NCI-H1048 (cell line): ENCODE results near the gene EFCAB11.

Experiments
- DNase-seq: peaks from one replicate; lab custom pipeline; 2025; lab: John Stamatoyannopoulos, UW

EFCAB11 gene

DNA sequence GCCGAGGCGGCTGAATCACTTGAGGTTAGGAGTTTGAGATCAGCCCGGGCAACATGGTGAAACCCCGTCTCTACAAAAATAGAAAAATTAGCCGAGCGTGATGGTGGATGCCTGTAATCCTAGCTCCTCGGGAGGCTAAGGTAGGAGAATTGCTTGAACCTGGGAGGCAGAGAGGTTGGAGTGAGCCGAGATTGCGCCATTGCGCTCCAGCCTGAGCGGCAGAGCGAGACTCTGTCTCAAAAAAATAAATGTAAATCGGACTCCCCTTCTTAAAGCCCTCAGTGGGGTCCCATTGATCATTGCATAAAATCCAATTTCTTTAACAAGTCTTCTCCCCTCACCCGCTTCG, 2.1 kb upstream of the EFCAB11 start:
- no peak for DNase-seq

DNA sequence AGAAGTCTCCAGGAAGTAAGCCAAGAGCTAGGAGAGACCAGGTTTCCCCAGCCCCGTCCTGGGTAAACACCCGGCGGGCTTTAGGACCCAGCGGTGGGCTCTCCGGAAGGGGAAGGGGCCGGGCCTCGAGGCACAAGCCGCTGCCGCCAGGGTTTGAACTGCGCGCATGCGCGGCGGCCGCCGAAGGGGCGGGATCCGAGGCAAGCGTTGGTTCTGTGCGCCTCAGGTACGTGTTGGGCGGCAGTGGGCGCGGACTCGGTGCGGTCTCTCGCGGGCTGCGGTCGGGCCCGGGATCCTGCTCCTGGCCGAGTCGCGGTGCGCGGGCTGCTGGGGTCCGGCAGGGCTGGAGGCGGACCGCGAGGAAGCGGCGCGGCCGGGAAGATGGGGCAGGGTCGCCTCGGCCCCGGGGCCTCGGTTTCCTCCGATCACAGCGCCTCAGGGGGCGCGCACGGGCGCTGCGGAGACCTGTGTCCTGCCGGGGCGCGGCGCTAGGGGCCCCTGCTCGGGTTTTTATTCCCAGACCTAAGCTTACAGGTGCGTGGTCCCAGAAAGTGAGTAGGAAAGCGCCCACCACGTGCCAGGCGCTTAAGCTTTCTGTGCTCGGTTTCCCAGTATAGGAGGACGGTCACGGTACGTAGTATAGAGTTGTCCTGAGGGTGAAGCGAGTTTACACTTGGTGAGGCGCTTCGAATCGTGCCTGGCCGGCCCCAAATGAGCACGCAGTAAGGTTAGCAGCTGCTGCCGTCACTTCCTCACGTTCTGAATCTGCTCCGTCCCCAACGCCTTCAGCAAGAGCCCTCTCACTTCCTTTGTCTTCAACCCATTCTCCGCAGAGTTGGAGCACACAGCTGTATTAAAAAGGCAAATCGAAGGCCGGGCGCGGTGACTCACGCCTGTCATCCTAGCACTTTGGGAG, 1.5 kb upstream of the EFCAB11 start, which contains the start of gene TDP1:
TDP1 (plus strand) TSS at position 183 of the 916 bp plus-strand sequence. CDS start 7,188 bp downstream, outside the sequence.
- DNase-seq, result peak; percentile 94

DNA sequence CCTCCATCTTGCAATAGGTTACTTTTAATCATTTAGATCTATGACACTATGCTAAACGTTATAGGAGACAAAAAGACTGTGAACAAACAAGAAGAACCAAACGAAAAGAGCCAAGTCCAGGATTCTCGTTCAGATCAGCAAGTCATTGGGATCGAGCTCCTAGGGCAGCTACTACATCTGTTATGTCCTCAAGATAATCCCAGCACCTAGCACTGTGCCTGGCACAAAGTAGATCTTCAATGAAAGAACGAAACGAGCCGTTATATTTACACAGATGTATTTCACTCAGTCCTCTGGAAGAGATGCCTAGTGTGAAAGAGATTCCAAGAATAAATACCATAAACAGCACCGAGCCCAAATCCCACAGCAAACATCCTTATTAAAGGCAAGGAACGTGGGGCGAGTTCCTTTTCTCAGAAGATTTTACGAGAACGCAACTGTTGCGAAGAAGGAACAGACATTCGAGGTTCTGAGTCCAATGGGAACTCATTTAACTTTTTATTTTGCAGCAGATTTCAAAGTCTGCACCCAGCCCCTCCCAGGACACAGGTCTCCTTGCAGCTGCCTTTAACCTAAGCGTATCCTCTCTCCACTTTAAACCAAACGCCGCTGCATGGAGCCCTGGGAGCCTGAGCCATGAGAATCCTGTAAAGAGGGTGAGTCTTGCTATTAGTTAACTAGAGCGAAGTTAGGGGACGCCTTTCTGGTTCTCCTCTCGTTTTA, 653 bp upstream of the EFCAB11 start:
- no peak for DNase-seq

DNA sequence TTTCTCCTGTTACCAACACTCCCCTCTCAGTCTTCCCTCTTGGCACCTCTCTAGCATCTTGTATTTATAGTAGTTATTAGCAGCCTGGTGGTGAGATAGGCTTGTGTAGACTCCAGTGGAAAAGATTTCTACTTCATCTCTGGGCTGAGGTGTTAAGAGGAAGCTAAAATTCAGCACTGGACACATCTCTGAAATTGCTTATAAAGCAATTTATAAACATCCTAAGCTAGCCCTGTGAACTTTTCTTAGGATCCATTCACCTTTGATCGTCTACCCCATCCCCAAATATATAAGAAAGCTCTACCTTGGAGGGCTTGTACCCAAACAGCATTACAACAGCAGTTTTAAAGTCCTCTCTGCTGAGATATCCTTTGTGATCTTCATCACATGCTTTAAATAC, 928 bp downstream of the EFCAB11 start:
- DNase-seq, result no peak

DNA sequence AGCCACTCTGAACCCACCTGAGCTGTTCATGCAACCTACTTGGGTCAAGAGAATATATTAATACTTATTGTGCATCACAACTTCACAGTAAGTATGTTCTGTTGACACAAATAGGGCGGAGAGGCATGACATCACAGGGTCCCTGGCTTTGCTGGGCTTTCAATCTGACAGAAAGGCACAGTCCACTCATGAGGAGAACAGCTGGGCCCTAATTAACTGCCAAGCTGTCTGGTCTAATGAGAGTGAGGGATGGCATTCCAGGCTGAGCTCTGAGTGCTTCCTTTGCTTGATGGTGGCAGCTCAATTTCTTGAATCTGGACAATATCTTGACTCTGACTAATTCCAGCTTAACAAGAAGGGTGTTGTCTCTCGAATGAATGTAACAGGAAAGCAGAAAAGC, 2.0 kb downstream of the EFCAB11 start:
- no peak for DNase-seq

DNA sequence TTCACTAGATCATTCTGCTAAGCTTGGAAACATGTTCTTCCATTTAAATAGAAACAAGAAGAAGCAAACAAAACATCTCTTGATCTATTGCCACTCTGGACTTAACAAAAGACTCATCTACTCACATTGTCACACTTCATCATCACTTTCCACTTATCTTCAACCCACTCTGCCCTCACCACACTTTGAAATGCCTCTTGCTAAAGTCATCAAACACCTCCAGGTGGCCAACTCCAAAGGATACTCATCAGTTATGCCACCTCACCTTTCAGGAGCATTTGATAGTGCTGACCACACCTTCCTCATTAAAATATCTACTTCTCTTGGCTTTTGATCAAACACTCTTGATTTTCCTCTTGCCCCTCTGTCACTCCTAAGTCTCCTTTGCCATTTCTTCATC, 7.2 kb downstream of the EFCAB11 start:
- no peak for DNase-seq

DNA sequence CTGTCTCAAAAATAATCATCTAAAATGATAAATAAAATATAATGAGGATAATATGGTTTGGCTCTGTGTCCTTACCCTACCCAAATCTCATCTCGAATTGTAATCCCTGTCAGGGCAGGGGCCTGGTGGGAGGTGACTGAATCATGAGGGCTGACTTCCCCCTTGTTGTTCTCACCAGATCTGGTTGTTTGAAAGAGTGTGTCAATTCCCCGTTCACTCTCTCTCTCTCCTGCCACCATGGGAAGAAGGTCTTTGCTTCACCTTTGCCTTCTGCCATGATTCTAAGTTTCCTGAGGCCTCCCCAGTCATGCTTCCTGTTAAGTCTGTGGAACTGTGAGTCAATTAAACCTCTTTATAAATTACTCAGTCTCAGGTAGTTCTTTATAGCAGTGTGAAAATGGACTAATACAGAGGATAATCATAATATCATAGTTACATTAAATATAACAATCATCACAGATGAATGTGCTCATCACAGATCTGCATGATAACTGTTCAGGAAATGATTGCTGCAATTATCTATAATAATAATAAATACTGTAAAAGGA, 12.6 kb downstream of the EFCAB11 start:
- no peak for DNase-seq

DNA sequence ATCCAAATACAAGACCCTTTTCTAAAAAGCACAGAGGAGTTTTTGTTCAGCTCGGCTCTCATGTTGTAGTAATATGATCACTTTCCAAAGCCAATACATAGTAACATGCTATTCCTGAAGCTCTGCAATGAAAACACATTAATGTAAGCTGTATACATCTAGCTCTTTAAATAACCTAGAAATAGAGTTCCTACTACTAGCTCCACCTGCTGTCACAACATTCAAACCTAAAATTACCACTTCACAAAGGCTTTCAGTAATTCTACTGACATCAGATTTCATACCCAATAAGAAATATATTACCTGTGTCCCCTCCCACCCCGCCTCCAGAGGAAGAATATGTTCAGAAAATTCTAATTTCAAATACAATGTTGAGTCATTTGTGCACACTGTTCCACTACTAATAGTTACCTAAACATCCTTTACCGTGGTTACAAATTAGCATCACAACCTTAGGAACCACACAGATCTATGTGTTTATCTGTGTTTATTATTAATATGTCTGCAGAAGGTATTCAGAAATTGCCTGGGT, 17.8 kb downstream of the EFCAB11 start:
- DNase-seq, result no peak

DNA sequence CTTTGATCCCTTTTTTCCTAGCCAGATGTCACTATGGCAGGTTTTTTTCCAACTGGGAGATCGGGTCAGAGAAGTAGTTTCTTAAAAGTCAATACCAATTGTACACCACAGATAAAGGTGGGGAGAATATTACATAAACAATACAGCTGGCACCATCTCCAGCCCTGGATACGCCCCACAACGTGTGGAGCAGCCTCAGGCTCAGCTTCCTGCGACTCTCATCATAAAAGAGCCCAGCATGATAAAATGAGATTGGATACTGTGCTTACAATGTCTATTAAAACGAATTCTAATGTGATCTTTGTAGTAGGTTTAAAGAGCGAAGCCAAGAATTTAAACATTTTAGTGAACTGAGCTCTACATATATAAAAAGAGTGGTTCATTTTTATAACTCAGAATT, 21.5 kb downstream of the EFCAB11 start:
- DNase-seq, result no peak

DNA sequence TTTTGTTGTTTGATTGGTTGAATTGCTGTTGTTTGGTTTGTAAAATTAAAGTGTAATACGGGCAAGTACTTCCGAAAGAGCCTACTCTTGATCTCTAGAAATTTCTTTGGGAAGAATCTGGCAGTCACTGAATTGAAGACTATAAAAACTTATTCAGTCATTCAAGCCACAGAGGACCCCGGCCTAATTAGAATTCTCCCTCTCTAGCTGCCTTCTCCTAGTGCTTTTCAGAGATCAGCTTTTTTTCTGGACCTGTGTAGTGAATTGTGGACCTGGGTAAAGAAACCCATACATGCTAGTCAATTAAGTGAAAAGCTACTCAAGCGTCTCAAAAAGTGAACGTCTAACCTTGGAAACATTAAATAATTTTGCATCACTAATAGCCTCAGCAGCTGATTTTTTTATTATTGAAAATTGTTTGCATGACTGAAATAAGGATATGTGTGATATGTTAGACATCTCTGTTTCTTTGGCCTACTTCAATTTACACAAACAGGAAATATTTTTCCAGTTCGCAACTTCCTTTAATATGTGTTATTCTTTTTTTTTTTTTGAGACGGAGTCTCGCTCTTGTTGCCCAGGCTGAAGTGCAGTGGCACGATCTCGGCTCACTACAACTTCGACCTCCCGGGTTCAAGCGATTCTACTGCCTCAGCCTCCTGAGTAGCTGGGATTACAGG, 27.2 kb downstream of the EFCAB11 start:
- no peak for DNase-seq

DNA sequence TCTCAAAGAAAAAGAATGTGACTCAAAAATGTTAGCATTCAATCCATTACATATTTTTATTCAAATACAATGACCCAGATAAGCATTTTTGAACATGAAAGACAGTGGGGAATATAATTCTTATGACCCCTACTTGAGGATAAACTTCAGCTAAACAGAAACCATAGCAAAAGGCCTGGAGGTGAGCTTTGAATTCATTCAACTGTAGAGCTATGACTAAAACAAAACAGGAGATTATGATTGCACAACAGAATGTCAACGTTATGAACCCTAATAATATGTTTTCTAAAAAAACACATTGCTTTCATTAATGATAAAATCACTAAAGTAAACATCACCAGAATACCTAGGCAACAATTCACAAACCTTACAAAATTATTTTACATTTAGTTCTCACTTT, 27.8 kb downstream of the EFCAB11 start:
- no peak for DNase-seq

DNA sequence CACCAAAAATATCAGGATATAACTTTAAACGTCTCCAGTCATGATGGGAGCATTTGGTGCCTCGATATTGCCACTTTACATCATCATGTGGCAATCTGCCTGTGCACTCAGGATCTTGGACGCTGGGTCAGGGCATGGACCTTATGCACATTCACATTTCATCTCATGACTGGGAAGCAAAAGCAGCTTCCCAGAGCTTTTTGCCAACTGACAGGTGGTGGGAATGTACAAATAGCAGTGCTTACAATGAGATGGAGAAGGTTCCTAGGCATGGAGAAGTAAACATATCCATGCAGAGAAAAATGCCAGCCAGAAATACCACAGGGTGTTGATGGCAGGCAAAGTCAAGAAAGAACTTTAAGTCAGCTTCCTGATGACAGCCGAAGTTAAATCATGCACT, 30.3 kb downstream of the EFCAB11 start:
- no peak for DNase-seq

DNA sequence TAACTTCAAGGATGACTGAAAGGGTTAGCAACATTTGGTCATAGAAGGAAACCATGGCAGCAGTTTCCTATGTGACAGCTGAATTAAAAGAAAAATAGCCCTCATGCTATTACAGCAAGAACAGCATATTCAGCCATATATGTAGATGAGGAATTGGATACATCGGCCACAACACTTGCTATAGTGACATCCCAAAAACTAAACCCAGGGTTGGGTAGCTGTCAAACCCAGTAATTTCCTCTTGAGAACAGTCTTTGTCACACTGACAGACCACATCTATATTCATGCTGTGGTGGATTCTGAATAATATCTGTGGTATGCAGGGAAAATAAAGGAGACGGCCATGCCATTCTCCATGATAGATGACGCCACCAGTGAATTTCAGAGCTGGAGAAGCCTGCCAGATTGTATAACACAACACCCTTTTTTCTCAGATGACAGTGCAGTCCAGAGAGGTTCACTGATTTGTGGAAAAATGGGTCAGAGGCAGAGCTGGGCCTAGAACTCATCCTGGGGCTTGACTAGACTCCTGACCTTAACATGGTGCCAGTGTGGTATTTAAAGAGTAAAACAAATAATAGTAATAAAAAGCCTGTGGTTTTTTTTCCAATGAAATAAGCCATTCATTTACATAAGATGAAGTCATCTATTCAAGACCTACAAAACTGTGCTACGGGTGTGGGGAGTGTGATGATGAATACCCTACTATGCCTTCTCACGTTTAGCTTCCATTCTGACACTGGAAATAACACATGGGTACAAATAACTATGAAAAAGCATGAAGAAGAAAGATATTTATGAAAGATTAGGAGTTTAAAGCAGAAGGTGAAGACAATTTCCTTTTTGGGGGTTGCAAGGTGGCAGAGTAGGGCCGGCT, 32.3 kb downstream of the EFCAB11 start:
- DNase-seq, result no peak

DNA sequence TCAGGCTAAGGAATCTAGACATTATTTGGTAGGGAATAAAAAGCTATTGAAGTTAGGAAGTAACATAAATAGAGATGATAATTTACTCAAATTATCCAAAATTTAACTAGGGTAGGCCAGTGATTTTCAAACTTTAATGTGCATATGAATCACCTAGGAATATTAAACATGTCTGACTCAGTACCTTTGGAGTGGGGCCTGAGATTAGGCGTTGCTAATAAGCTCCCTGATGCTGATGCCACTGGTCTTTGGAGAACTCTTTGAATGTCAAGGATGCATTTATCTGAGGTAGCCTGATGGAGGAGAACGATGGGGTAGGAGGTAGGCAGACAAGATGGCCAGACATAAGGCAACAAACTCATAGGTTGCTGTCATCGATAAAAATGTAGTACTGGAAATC, 33.2 kb downstream of the EFCAB11 start:
- DNase-seq, result no peak

DNA sequence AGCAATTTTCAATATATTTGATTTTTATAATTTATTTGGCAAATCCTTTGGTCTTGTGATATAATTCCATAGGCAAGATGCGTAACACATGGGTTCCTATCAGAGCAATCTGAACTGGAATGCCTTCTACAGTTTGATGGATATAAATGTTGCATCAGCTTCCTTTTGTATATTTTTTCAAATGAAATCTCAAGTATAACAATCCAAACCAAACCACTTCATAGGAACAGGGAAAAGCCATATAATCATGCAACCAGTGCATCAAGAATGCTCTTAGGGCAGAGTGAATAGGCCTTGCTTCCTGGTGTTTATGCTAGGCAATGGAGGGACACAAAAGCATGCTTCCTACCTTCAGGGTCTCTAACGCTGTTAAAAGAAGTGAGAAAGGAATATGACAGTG, 34.5 kb downstream of the EFCAB11 start:
- no peak for DNase-seq

DNA sequence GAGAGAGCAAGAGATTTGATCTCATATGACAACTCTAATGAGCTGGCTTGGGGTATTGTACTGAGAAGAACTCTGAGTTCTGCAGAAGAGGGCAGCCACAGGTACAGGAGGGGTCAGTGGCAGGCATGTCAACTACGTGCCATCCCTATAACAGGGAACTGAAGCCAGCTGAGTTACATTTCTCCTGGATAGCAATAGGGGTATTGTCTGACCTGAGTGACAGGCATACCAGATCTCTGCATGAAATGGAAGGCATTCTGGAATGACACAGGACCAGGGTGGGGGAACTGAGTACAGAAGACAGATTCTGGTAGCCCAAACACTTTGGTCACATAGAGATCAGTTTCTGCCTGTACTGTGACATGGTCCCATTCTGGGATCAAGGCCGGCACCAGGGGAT, 35.8 kb downstream of the EFCAB11 start:
- no peak for DNase-seq

DNA sequence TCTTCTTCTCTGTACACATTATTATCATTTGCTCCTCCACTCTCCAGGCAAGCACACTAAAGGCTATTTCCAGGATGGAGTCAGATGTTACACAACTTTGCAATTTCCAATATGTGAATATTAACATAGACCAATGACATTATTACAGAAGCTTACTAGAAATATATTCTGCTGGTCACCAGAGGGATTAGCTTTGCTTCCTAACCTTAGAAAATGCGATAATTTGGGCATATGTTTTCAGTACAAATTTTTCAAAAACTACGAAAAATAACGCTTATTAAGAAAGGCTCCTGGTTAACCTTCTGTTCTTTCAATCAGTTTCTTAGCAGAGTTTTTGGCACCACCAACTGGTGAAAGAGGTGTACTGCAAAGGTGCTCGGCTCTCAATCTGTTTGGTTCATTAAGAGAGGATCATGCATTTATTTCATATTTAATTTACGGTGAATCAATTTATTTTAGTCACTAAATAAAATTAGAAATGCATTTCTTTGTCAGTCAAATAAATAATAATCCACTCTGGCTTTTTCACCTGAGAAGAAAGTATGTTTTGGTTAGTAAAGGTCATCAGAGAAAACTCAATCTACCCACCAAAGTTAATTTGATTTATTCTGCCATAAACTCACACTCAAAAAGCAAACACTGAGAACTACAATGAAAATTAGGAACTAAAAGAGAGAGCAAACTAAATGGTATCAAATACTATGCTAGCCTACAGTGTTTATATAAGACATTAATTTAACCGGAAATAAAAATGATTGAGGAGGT, 39.2 kb downstream of the EFCAB11 start:
- DNase-seq, result no peak

DNA sequence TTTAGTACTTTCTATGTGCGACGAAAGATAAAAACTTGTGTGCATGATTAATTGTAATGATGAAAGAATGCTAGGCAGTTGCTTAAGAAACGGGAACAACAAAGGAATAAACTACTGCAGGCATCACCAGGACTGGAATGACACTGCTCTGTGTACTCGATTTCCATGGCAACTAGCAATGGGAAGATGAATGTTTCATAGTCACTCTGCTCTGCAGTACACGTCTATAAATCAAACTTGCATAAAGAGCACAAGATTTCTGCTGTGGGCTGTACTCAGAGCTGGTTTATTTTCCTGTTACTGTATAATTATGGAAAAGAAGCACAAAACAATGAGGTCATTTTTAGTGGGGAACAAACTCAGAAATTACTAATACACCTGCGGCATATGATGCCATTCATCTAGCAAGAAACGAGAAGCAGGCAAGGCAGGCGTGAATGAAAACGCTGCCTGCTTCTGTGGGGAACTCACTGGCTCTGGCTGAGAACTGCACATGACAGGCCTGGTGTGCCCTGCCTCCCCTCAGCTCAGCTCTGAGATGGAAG, 41.8 kb downstream of the EFCAB11 start:
- no peak for DNase-seq

DNA sequence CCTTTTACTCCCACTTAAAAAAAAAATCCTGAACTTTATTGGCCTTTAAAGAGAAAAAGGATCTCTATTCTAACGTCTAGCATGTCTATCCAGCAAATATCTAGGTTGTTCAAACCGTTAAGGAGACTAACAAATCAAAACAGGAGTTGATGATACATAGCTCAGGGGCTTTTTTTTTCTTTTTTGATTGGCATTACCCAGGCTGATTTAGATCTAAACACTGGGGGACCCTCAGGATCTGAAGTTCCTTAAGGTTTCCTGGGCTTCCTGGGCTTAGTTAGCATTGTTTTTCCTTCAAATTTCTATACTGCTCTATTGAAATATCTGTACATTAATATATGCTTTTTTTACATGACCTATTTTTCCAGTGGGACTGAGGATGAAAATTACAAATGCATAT, 42.3 kb downstream of the EFCAB11 start:
- no peak for DNase-seq
